Muscle of leg (tissue), 16 donors: Measurements from ENCODE around the gene DGKA. TPM values are rescaled to one million over a fixed set of nuclear protein-coding genes. Genes with fewer than 3 reads are reported as not detected.

ENCODE experiments used
- DNase-seq: peaks from one replicate; pipeline ENCODE4 v3.0.0; 2013
- H3K27ac ChIP-seq: one replicate; pipeline ENCODE4 v1.5.1; 2013; ENCODE audit warnings: mild to moderate bottlenecking, low read length, control low read depth
- H3K27me3 ChIP-seq: one replicate; pipeline ENCODE4 v1.6.1; 2013; ENCODE audit warnings: low read length; ENCODE audit not compliant: control insufficient read depth, insufficient read depth
- H3K36me3 ChIP-seq: one replicate; pipeline ENCODE4 v1.6.1; 2013; ENCODE audit warnings: low read length; ENCODE audit not compliant: control insufficient read depth, insufficient read depth
- H3K4me1 ChIP-seq: one replicate; pipeline ENCODE4 v1.6.1; 2013; ENCODE audit warnings: low read length; ENCODE audit not compliant: control insufficient read depth, insufficient read depth
- H3K4me3 ChIP-seq: one replicate; pipeline ENCODE4 v1.5.1; 2013; ENCODE audit warnings: low read length, control low read depth
- H3K9me3 ChIP-seq: replicated peaks from 2 replicates; pipeline ENCODE4 v1.6.1; 2013; ENCODE audit warnings: low read depth, low read length; ENCODE audit not compliant: control insufficient read depth
- WGBS: methylation state at CpG from one replicate; pipeline ENCODE4 v1.1.5; 2013; ENCODE audit warnings: missing lambda C conversion rate; ENCODE audit not compliant: insufficient coverage; 5-methylcytosine and 5-hydroxymethylcytosine counted together
- long read RNA-seq, 11 donors: transcript quantifications; one replicate each; lab custom pipeline, GENCODE V29; 2026
- polyA plus RNA-seq, 8 donors: library from polyadenylated mRNA; unstranded; fragments of 120-200 nt; gene quantifications; one replicate each; pipeline versions ENCODE4 v1.2.1 to v1.2.3, GENCODE V29; 2013; ENCODE audit warnings: inconsistent platforms in 1 of 8, low replicate concordance in 1 of 8; ENCODE audit not compliant: insufficient read length in 8 of 8, insufficient read depth in 1 of 8
- total RNA-seq: library from RNA; stranded (reverse); fragments of 120-200 nt; gene quantifications from one replicate; pipeline ENCODE4 v1.2.4, GENCODE V29; 2013

DGKA gene
- 13.3 TPM for total RNA-seq
- polyA plus RNA-seq, result 10 to 100 TPM; 10.8 to 29.6 (median 15.7) TPM
- long read RNA-seq, donor 1, result 0 reads
- long read RNA-seq, donor 2, result 0 reads
- long read RNA-seq, donor 3, partial matches to known transcripts, result 0 of 1 reads
- long read RNA-seq, donor 3, other reads (novel, unspliced or antisense), result 0 of 1 reads
- long read RNA-seq, donor 4, result 0 reads
- long read RNA-seq, donor 5, result 0 reads
- long read RNA-seq, donor 6, result 0 reads
- long read RNA-seq, donor 7, partial matches to known transcripts, result 0 of 1 reads
- long read RNA-seq, donor 7, other reads (novel, unspliced or antisense), result 0 of 1 reads
- long read RNA-seq, donor 8, result 0 reads
- long read RNA-seq, donor 9, result 0 reads
- long read RNA-seq, donor 10, result 0 reads
- long read RNA-seq, donor 11, result 0 reads

- H3K27ac ChIP-seq, result peak within 1 kb of the TSS; percentile 93
- DNase-seq, result peak; percentile 95
- H3K4me3 ChIP-seq, result peak within 1 kb of the TSS; percentile 72
- WGBS, result no CpG with 5 or more reads among the region's 3 CpGs
- H3K27me3 ChIP-seq, result peaks cover 11% of the 10 kb centered on the region
- H3K9me3 ChIP-seq, result no peaks in the 10 kb centered on the region
- H3K36me3 ChIP-seq, result no peaks in the 10 kb centered on the region
- peaks cover 41% of the 10 kb centered on the region for H3K4me1 ChIP-seq
Observed at GRCh38 chr12:55930771-55931316, at the start of gene DGKA. Gene DGKA, plus strand, starts transcription at chr12:55931162. Its CDS starts 5,342 bp downstream, at chr12:55936504.

DNA sequence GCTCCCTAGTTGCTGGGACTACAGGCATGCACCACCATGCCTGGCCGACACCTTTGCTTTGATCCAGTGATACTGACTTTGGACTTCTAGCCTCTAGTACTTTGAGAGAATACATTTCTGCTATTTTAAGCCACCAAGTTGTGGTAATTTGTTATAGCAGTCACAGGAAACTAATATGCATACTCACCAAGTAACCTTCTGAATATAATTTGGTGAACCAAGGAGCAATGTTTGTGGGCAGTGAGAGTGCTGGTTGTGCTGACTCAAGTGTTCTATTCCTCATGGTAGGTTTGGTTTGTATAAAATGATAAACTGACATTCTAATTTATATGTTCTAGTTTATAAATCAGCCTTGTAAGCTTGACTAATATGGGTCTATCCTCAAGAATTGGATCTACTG lies 45.8 kb upstream of the DGKA start:
- no peak overlapping the region for H3K4me3 ChIP-seq
- WGBS, result 83% methylated on average over 1 of the region's 1 CpG
- no peak for DNase-seq
- no peaks in the 10 kb centered on the region for H3K36me3 ChIP-seq
- no peak overlapping the region for H3K27ac ChIP-seq
- no peaks in the 10 kb centered on the region for H3K4me1 ChIP-seq
- H3K27me3 ChIP-seq, result no peaks in the 10 kb centered on the region
- H3K9me3 ChIP-seq, result no peaks in the 10 kb centered on the region

- H3K9me3 ChIP-seq, result no peaks in the 10 kb centered on the region
- no peaks in the 10 kb centered on the region for H3K27me3 ChIP-seq
- no peak overlapping the region for H3K27ac ChIP-seq
- H3K4me1 ChIP-seq, result no peaks in the 10 kb centered on the region
- DNase-seq, result no peak
- no peaks in the 10 kb centered on the region for H3K36me3 ChIP-seq
- H3K4me3 ChIP-seq, result no peak overlapping the region
- WGBS, result 94% methylated on average over 2 of the region's 4 CpGs
Observed at GRCh38 chr12:55891310-55891709, 39.7 kb upstream of the DGKA start.

GRCh38 chr12:55893723-55894122 lies 37.2 kb upstream of the DGKA start:
- H3K9me3 ChIP-seq, result no peaks in the 10 kb centered on the region
- no peak for DNase-seq
- H3K4me3 ChIP-seq, result no peak overlapping the region
- no CpG with 5 or more reads among the region's 1 CpG for WGBS
- no peak overlapping the region for H3K27ac ChIP-seq
- no peaks in the 10 kb centered on the region for H3K27me3 ChIP-seq
- H3K36me3 ChIP-seq, result no peaks in the 10 kb centered on the region
- H3K4me1 ChIP-seq, result no peaks in the 10 kb centered on the region

- Histone ChIP-seq H3K9me3 (no peaks in the 10 kb centered on the region), H3K36me3 (peaks cover 20% of the 10 kb centered on the region), H3K4me1 (no peaks in the 10 kb centered on the region), H3K27me3 (no peaks in the 10 kb centered on the region), H3K4me3 (no peak overlapping the region), H3K27ac (no peak overlapping the region)
- no CpG with 5 or more reads among the region's 2 CpGs for WGBS
- DNase-seq, result no peak
Observed at GRCh38 chr12:55899082-55899481, 31.9 kb upstream of the DGKA start.

GRCh38 chr12:55901881-55902490 lies 29.0 kb upstream of the DGKA start:
- no peak for DNase-seq
- H3K27ac ChIP-seq, result no peak overlapping the region
- peaks cover 20% of the 10 kb centered on the region for H3K36me3 ChIP-seq
- H3K4me3 ChIP-seq, result no peak overlapping the region
- H3K4me1 ChIP-seq, result no peaks in the 10 kb centered on the region
- H3K27me3 ChIP-seq, result no peaks in the 10 kb centered on the region
- no peaks in the 10 kb centered on the region for H3K9me3 ChIP-seq
- 92% methylated on average over 2 of the region's 7 CpGs for WGBS

GRCh38 chr12:55906056-55906455 lies 24.9 kb upstream of the DGKA start:
- H3K27me3 ChIP-seq, result no peaks in the 10 kb centered on the region
- no peaks in the 10 kb centered on the region for H3K4me1 ChIP-seq
- H3K36me3 ChIP-seq, result peaks cover 17% of the 10 kb centered on the region
- no peak overlapping the region for H3K4me3 ChIP-seq
- WGBS, result no CpG with 5 or more reads among the region's 1 CpG
- H3K27ac ChIP-seq, result no peak overlapping the region
- no peaks in the 10 kb centered on the region for H3K9me3 ChIP-seq
- DNase-seq, result no peak

DNA sequence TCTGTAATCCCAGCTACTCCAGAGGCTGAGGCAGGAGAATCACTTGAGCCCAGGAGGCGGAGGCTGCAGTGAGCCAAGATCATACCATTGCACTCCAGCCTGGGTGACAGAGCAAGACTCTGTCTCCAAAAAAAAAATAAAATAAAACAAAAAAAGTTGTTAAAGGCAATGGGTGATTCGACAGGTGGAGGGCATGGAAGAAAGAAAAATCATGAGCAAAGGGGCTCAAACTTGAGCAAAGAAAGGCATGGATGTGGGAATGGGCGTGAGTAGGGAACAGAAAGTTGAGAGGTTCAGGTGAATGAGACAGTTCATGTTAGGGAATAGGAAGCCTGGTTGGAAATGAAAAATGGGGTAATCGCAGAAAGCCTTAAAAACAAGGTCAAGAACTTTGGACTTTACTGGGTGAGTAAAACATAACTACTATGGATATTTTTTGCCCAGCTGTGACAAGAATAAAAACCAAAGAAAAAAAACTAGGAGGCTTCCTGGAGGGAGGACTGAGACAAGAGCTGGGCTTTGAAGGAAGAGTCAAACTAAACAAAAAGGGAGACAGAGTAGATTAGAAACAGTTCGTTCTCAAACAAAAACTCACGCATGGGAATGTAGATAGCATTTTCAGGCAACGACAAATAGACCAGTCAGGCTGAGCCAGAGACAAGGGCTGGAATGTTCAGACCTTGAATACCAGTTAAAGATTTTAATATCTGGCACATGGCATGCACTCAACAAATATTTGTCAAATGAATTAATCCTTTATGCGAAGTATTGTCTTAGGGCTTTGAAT lies 22.0 kb upstream of the DGKA start:
- peaks cover 4% of the 10 kb centered on the region for H3K36me3 ChIP-seq
- no peak overlapping the region for H3K27ac ChIP-seq
- DNase-seq, result no peak
- no peaks in the 10 kb centered on the region for H3K27me3 ChIP-seq
- no peaks in the 10 kb centered on the region for H3K4me1 ChIP-seq
- no peak overlapping the region for H3K4me3 ChIP-seq
- WGBS, result 68% methylated on average over 6 of the region's 8 CpGs
- H3K9me3 ChIP-seq, result no peaks in the 10 kb centered on the region

- Histone ChIP-seq H3K9me3 (no peaks in the 10 kb centered on the region), H3K27me3 (no peaks in the 10 kb centered on the region), H3K4me1 (no peaks in the 10 kb centered on the region), H3K27ac (no peak overlapping the region), H3K36me3 (peaks cover 6% of the 10 kb centered on the region), H3K4me3 (no peak overlapping the region)
- DNase-seq, result no peak
- no CpG with 5 or more reads among the region's 2 CpGs for WGBS
Observed at GRCh38 chr12:55909513-55909884, 21.5 kb upstream of the DGKA start.

GRCh38 chr12:55912908-55913307 lies 18.1 kb upstream of the DGKA start:
- H3K4me3 ChIP-seq, result no peak overlapping the region
- H3K4me1 ChIP-seq, result no peaks in the 10 kb centered on the region
- no peak for DNase-seq
- H3K36me3 ChIP-seq, result peaks cover 17% of the 10 kb centered on the region
- WGBS, result no CpG with 5 or more reads among the region's 4 CpGs
- no peaks in the 10 kb centered on the region for H3K27me3 ChIP-seq
- no peak overlapping the region for H3K27ac ChIP-seq
- H3K9me3 ChIP-seq, result no peaks in the 10 kb centered on the region
